Nephron progenitor cell (in vitro differentiated cells): Measurements from ENCODE around the gene SBSN.
A peak's percentile ranks its signal among the peaks of the same experiment; 100 is the strongest.

Source experiments
- DNase-seq: peaks from one replicate; pipeline ENCODE4 v3.0.0; 2021
- H3K27ac Mint-ChIP-seq: 2 replicates; pipeline ENCODE4 v1.8.0; 2021; ENCODE audit warnings: mild to moderate bottlenecking, moderate library complexity, mixed read lengths
- H3K27me3 Mint-ChIP-seq: 2 replicates; pipeline ENCODE4 v1.8.0; 2021; ENCODE audit warnings: mild to moderate bottlenecking, low read depth, mixed read lengths; ENCODE audit not compliant: poor library complexity
- H3K36me3 Mint-ChIP-seq: 2 replicates; pipeline ENCODE4 v1.8.0; 2021; ENCODE audit warnings: low read depth, mixed read lengths
- H3K4me1 Mint-ChIP-seq: 2 replicates; pipeline ENCODE4 v1.8.0; 2021; ENCODE audit warnings: mixed read lengths
- H3K4me3 Mint-ChIP-seq: 2 replicates; pipeline ENCODE4 v1.8.0; 2021; ENCODE audit warnings: mild to moderate bottlenecking, moderate library complexity, mixed read lengths
- H3K9me3 Mint-ChIP-seq: 2 replicates; pipeline ENCODE4 v1.8.0; 2021; ENCODE audit warnings: mild to moderate bottlenecking, moderate library complexity, mixed read lengths
- CTCF ChIP-seq: fragments of 200-600 bp; sonication (generic); IDR thresholded peaks from 2 replicates; pipeline ENCODE4 v1.5.0; 2021; ENCODE audit warnings: antibody characterized with exemption

Gene SBSN

GRCh38 chr19:35545001-35545854, 17.1 kb upstream of the SBSN start, which contains the start of gene TMEM147:
TMEM147 (plus strand) TSS chr19:35545626; CDS start chr19:35545740, 114 bp downstream.
- H3K36me3 Mint-ChIP-seq: peaks cover 4% of the 10 kb centered on the region
- TF ChIP-seq CTCF: no peak
- H3K4me3 Mint-ChIP-seq: peak within 1 kb of the TSS; percentile 95
- peaks cover 37% of the 10 kb centered on the region for H3K4me1 Mint-ChIP-seq
- peak; percentile 91 for DNase-seq
- peak within 1 kb of the TSS; percentile 73 for H3K27ac Mint-ChIP-seq
- H3K9me3 Mint-ChIP-seq: no peaks in the 10 kb centered on the region
- H3K27me3 Mint-ChIP-seq: no peaks in the 10 kb centered on the region

GRCh38 chr19:35544110-35544802, 16.1 kb upstream of the SBSN start:
- DNase-seq: no peak
- Mint-ChIP-seq H3K27ac (peak overlapping the region; percentile 20), H3K27me3 (no peaks in the 10 kb centered on the region), H3K9me3 (no peaks in the 10 kb centered on the region), H3K36me3 (peaks cover 6% of the 10 kb centered on the region), H3K4me3 (peak overlapping the region; percentile 95), H3K4me1 (peaks cover 35% of the 10 kb centered on the region)
- no peak for TF ChIP-seq CTCF

GRCh38 chr19:35543280-35544109, 15.4 kb upstream of the SBSN start:
- Mint-ChIP-seq H3K4me3 (peak overlapping the region; percentile 32), H3K36me3 (peaks cover 6% of the 10 kb centered on the region), H3K27me3 (no peaks in the 10 kb centered on the region), H3K27ac (no peak overlapping the region), H3K4me1 (peaks cover 27% of the 10 kb centered on the region), H3K9me3 (no peaks in the 10 kb centered on the region)
- no peak for TF ChIP-seq CTCF
- DNase-seq: no peak

GRCh38 chr19:35542209-35542608, 14.1 kb upstream of the SBSN start:
- no peak for TF ChIP-seq CTCF
- no peak overlapping the region for H3K4me3 Mint-ChIP-seq
- H3K4me1 Mint-ChIP-seq: peaks cover 23% of the 10 kb centered on the region
- no peak overlapping the region for H3K27ac Mint-ChIP-seq
- no peak for DNase-seq
- H3K9me3 Mint-ChIP-seq: no peaks in the 10 kb centered on the region
- peaks cover 6% of the 10 kb centered on the region for H3K36me3 Mint-ChIP-seq
- peaks cover 4% of the 10 kb centered on the region for H3K27me3 Mint-ChIP-seq

GRCh38 chr19:35540356-35540927, 12.3 kb upstream of the SBSN start:
- H3K27me3 Mint-ChIP-seq: peaks cover 4% of the 10 kb centered on the region
- no peak for DNase-seq
- no peak overlapping the region for H3K4me3 Mint-ChIP-seq
- peaks cover 6% of the 10 kb centered on the region for H3K36me3 Mint-ChIP-seq
- no peaks in the 10 kb centered on the region for H3K9me3 Mint-ChIP-seq
- peaks cover 19% of the 10 kb centered on the region for H3K4me1 Mint-ChIP-seq
- TF ChIP-seq CTCF: no peak
- no peak overlapping the region for H3K27ac Mint-ChIP-seq
